HG03135 (cell line): ENCODE measurements around the gene BSCL2.
"Not testable (repeated sequence)": the region's sequence is repeated elsewhere in the genome, so short reads cannot be mapped to it uniquely, and the experiment has no call there.

Experiments used
- ATAC-seq: cut with Tn5 transposase; IDR thresholded peaks from one replicate; pipeline ENCODE4 v1.9.1; 2021; ENCODE audit warnings: mild to moderate bottlenecking, moderate library complexity; ENCODE audit not compliant: unreplicated experiment

BSCL2 gene

GRCh38 chr11:62719302-62719978 lies 12.2 kb upstream of the BSCL2 start:
- no peak for ATAC-seq

DNA sequence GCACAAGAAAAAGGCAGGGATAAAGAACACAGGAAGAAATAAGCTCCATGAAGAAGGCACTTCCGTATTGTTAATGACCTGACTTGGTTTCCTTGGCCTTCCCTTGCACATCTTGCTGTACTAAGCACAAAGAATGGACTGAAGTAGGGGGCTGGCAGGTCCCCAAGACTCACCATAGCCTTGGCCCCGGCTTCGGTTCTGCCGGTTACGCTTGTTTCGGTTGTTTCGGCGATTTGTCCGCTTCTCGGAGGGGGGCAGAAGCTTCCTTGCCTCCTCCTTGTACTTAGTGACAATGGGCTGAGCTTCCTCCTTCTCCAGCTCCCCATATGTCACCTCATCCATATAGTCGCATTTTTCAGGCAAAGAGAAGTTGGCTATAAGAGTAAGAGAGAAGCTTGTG lies 9.6 kb upstream of the BSCL2 start:
- ATAC-seq, result no peak

- no peak for ATAC-seq
Observed at GRCh38 chr11:62716206-62716605, 9.0 kb upstream of the BSCL2 start.

GRCh38 chr11:62715150-62716130 lies 8.2 kb upstream of the BSCL2 start:
- ATAC-seq, result no peak

- no peak for ATAC-seq
Observed at GRCh38 chr11:62713343-62713742, 6.1 kb upstream of the BSCL2 start.

DNA sequence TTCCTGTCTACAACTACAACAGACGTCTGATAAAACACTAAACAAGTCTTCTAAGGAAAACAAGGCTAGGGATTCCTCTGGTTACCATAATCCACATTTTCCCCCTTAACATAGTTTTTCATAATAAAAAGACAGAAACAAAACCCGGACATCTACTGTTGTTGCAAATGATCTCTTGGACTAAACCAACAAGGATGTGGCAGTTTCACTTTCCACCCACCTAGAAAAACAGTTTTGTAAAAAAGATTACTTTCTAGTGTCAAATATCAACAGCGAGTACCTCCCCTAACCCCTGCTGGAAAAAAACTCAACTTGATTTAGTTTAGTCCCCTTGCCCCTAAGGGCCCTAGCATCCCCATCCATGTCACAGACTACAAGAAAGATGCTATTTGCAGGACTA lies 5.6 kb upstream of the BSCL2 start:
- no peak for ATAC-seq

GRCh38 chr11:62712276-62712812 lies 5.1 kb upstream of the BSCL2 start:
- no peak for ATAC-seq

DNA sequence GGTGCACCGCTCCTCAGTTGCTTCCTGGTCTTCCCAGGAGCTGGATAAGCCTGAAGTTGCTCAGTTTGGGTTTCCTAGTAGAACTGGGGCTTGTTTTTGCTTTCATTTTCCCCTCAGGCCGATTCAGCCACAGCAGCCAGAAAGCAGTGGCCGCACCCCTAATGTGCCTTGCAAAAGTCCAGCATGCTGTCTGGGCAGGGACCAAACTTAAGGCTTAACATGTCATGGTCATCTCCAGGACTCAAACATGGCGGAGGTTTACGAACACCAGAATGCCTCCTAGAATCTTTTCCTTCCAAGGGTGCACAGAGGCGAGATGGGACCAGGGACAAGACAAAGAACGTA lies 2.7 kb upstream of the BSCL2 start:
- ATAC-seq, result peak; percentile 12

DNA sequence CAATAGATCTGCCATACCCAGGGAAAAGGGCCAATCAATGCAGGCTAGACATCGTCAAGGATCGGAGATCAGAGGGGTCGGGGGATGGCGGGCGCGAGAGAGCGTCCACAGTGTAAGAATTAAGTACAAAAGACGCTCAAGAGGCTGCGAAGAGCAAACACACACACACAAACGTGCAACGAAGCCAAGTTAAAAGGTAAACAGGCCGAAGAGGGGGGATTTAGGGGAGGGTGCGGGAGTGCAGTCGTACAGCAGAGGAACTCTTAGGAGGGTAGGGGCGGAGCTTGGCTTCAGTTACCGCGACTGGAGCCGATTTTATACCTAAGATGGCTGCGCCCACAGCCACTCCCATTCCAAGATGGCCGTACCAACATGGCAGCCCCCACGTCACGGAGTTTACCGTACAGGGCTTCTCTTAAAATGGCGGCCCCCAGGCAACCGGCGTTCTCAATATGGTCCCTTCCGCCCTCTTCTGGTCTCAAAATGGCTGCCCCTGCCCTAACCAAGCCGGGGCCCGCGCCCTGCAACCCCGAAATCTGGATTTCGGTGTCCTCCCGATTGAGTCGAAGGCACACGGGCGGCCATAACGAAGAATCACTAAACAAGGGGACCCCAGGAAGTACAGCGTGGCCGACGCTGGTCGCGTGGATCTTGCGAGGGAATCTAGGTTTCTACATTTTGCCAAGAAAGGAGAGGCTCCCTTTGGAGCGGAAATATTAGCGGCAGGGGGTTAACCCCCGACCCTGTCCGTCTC lies 2.2 kb upstream of the BSCL2 start:
- peak; percentile 67 for ATAC-seq

DNA sequence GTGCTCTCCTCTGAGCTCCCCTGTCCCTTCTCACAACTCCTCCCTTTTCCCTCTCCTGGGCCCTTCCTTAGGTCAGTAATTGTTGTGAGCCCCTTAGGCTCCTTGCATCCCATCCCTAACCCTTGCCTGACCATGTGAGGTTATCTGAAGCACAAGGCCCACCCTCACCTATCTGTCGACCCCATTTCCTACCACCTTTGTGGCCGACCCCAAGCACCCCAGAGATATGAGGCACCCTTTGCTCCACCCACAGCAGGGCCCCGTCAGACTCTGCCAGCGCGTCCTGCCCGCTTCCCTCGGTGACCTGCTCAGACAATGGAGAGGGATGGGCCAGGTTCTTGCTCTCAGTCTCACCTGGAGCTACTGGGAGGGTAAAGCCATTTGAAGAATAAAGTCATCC lies 1.6 kb upstream of the BSCL2 start:
- no peak for ATAC-seq

DNA sequence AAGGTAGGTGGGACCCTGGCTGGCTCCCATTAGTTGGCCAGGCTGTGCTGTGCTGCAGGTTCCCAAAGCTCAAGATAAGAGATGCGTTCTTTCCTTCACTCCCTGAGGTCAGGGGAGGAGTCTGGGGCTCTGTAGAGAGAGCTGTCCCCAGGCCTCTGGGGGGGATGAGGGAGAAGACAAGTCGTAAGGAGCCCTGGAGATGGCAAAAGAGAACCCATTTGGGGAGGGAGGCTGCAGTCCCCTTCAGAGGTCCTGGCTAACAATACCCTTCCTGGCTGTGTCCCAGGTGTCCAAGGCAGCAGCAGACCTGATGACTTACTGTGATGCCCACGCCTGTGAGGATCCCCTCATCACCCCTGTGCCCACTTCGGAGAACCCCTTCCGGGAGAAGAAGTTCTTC lies 1.2 kb upstream of the BSCL2 start:
- no peak for ATAC-seq

- no peak for ATAC-seq
Observed at GRCh38 chr11:62706850-62707247, 375 bp downstream of the BSCL2 start.

DNA sequence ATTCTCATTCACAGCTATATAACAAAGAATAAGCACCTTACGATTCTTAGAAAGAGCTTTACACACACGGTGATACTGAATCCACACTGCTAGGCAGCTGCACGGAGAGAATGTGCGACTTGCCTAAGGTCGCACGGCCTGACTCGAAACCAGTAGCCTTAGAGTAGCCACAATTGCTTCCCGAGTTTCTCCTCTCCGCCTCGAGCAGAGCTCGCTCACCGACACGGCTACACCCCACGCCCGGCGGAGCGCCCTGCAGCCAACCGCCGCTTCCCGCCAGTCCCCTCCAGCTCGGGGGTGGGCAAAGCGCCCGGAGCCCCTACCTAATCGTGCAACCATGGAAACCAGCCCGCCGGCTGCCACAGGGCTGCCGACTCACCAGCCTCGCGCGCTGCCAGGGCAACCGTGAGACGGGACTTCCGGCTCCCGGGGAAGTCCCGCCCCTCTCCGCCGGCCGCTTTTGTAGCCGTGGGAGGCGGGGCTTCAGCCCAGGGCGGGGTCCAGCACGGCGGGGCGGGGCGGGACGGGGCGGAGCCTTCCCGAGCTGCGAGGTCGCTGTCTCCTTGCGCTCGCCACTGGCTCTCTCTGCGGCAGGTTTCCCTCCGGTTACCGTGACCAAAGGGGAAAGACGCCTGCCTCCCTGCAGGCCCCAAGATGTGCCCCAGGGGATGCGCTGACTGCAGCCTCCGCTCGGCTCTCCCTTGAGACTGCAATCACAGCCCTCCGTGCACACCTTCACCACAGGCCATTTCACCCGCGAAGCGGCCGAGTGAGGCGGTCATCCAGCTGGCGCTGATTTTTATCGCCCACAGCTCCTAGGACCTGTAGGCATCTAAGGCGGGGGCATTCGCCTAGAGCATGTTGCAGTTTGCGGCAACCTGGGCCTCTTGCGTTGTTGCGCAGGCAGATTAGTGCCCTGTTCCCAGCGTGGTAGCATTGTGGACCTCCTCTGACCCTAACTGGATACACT lies 1.1 kb downstream of the BSCL2 start:
- peak; percentile 64 for ATAC-seq

DNA sequence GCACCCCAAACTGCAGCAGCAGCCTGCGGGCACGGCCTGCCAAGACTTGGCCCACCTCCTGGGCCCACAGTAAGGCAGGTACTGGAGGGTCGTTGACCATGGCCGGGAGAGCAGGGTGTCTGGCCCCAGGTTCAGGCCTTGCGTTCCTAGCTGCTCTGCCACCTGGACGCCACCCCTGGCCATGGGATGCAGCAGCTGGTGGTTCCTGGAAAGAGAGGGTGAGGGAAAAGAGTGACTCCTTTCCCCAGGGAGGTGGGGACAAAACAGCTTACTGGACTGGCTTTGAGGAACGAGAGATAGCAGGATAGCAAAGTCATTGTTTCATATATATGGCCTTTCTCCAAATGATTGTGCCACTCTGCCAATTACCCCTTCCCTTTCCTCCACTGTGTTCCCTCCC lies 1.8 kb downstream of the BSCL2 start:
- no peak for ATAC-seq

DNA sequence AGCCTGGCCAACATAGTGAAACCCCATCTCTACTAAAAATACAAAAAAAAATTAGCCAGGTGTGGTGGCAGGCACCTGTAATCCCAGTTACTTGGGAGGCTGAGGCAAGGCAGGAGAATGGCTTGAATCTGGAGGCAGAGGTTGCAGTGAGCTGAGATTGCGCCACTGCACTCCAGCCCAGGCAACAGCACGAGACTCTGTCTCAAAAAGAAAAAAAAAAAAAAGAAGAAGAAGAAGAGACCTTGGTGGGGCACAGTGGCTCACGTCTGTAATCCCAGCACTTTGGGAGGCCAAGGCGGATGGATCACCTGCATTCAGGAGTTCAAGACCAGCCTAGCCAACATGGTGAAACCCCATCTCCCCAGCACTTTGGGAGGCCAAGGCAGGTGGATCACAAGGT lies 3.3 kb downstream of the BSCL2 start:
- not testable (repeated sequence) for ATAC-seq

DNA sequence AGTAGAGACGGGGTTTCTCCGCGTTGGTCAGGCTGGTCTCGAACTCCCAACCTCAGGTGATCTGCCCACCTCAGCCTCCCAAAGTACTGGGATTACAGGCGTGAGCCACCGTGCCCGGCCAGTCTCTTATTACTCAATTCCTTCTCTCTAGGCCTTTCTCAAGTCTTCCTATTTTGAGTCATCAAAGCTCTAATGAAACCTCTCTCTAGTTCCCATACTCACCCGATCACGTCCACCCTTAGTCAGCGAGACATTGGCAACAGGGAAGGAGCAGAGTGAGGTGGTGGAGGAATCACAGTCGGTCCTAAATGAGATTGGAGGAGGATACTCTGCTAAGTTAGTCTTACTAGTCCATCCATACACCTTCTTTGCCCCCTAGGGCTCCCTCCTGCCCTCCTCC lies 5.0 kb downstream of the BSCL2 start:
- ATAC-seq, result no peak

DNA sequence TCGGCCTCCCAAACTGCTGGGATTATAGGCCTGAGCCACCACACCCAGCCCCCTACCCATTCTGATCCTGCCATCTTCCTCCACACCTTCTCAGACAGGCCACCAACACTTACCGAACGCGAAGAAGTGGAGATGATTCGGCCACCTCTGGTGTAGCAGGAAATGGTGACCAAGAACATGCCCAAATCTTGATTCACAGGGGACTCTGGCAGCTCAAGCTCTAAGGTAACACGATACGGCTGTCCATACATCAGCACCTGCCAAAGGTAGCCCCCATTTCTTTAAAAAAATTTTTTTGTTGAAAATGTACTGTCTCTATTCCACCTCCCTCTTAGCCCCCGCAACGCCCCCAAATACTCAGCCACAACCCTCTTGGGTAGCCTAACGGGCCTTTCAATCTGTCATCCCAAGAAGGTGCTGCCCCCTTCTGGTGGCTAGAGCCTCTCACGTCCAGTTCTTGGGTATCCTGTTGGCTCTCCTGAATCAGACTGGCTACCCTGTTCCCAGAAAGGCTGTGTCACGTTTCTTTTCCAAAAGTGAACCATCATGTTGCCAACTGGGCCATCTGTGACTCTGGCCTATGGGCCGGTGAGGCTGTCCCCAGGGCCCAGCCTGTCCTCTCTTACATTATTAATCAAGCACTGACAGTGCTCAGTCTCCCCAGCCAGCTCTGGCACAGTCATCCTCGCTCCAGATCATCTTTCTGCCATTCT lies 12.6 kb downstream of the BSCL2 start:
- no peak for ATAC-seq

DNA sequence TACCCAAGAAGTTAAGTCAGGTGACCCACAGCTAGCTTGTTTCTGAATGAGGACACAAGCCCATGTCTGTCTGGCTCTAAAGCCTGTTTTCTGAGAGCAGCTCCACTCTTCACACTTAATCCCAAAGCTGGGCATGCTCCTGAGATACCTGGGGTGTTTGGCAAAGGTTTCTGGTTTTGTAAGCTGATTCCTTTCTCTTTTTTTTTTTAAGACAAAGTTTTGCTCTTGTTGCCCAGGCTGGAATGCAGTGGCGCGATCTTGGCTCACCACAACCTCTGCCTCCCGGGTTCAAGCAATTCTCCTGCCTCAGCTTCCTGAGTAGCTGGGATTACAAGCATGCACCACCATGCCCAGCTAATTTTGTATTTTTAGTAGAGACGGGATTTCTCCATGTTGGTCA lies 13.6 kb downstream of the BSCL2 start:
- not testable (repeated sequence) for ATAC-seq

DNA sequence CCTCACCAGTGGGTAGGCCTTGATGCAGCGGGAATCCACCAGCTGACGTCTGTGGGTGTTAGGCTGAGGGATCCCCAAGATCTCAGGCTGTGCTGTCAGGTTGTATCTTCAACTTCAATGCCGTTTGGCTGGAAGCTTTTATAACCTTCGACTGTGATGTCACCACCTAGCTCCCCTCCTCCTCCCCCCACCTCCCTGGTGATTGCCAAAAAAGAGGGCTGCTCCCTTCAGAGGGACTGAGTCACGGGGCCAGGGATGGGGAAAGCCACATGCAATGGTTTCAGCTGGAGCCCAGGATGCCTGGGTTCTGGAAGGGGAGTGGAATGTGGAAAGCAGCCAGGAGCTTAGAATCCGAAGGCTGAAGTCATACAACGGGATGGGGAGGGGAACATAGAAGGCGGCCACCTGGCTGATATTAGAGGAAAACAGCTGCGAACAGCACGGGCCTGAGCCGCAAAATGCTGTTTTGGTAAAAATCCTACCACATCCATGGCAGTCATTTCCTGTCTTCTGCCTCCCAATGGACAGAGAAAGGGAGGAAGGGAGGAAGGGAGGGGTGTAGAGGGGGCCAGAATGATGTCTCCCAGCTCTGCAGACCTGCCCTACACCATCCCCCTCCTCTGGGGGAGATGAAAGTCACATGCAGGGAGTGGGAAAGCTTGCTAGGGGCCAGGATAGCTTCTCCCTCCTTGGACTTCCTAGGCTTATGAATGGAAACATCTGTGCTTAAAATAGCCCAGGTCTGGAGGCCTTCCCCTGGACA lies 17.6 kb downstream of the BSCL2 start, which contains the start of gene LRRN4CL:
Gene LRRN4CL, minus strand, starts transcription at position 110 of the 763 bp plus-strand sequence. CDS start 1,022 bp downstream, outside the sequence.
- no peak for ATAC-seq
